T47D (cell line): ENCODE measurements around the gene PSRC1.
"Not testable (repeated sequence)": the region's sequence is repeated elsewhere in the genome, so short reads cannot be mapped to it uniquely, and the experiment has no call there.

Experiments
- DNase-seq, 2 experiments: peaks; one replicate each; pipeline versions ENCODE4 v3.0.0 to v3.0.0-alpha.2; 2011 to 2012; ENCODE audit warnings: low read depth in 1 of 2, low spot score in 1 of 2
- JUND ChIP-seq: IDR thresholded peaks from 2 replicates; pipeline ENCODE4 v1.6.1; 2012; ENCODE audit warnings: low read depth
- in situ Hi-C: cut with HindIII; loops from 2 replicates; pipeline ENCODE4 v1.10.0; 2016; ENCODE audit warnings: low sequenced_read_pairs, low pct_unique_long_range_greater_than_20kb

PSRC1 gene

GRCh38 chr1:109282952-109283747 lies at the start of gene PSRC1:
Gene PSRC1 (minus strand): TSS chr1:109283145.
- DNase-seq, result peak; percentile 89 to 95
- in situ Hi-C loops, result no loop called here
- no peak for TF ChIP-seq JUND

DNA sequence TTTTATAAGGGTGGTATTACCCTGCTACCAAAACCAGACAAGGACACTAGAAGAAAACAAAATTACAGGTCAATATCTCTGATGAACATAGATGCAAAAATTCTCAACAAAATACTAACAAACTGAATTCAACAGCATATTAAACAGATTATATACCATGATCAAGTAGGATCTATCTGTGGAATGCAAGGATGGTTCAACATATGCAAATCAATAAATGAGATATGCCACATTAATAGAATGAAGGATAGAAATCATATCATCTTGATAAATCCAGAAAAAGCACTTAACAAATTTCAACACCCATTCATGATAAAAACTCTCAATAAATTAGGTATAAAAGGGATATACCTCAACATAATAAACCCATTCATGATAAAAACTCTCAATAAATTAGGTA lies 48.2 kb upstream of the PSRC1 start:
- DNase-seq, result no peak
- in situ Hi-C loops, result no loop called here
- no peak for TF ChIP-seq JUND

DNA sequence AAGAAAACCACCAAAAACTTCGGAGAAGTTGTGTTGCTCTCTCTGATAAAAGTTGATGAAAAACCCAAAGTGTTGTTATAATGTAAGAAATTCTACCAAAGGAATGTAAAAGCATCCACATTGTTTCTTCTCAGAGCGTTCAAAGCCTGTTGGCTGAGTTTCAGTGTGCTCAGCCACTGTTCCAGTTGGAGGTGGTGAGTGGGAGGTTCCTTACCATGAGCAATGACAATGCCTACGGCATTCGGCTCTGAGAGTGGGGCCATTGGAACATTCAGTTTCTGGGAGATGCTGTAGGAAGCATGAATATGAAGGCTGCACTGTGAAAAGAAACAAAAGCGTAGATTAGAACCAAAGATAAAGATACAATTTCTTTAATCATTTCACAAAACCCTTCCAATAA lies 44.3 kb upstream of the PSRC1 start:
- DNase-seq, result no peak
- no peak for TF ChIP-seq JUND
- in situ Hi-C loops, result no loop called here

DNA sequence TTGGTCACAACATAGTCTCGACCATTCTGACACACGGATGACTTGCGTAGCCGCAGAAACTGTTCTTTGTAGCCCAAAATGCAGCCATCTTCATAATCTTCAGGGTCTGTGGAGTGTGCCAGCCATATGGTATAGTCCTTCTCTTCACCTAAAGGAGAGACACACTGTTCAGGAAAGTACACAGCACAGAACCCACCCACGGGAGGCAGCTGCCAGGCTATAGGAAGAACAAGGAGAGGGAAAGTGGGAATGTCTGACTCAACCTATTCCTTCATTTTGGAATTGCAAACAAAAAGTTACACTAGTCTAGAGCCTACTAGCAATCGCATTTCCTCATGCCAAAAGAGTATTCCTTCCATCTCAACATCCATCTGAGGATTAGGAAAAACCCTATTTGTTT lies 40.0 kb upstream of the PSRC1 start:
- in situ Hi-C loops, result no loop called here
- DNase-seq, result no peak
- TF ChIP-seq JUND, result no peak

GRCh38 chr1:109319114-109319513 lies 36.2 kb upstream of the PSRC1 start:
- DNase-seq, result no peak
- in situ Hi-C loops, result no loop called here
- TF ChIP-seq JUND, result no peak

- no peak for DNase-seq
- TF ChIP-seq JUND, result no peak
- in situ Hi-C loops, result no loop called here
These were observed 33.6 kb upstream of the PSRC1 start for GRCh38 chr1:109316506-109316905.

GRCh38 chr1:109315288-109315687 lies 32.3 kb upstream of the PSRC1 start:
- DNase-seq, result no peak
- no peak for TF ChIP-seq JUND
- in situ Hi-C loops, result no loop called here

GRCh38 chr1:109314795-109315194 lies 31.9 kb upstream of the PSRC1 start:
- DNase-seq, result no peak
- in situ Hi-C loops, result no loop called here

GRCh38 chr1:109312978-109313775 lies 30.2 kb upstream of the PSRC1 start:
- no peak for DNase-seq
- no peak for TF ChIP-seq JUND
- in situ Hi-C loops, result no loop called here

More at GRCh38 chr1:109314795-109315194, 31.9 kb upstream of the PSRC1 start:
- no peak for TF ChIP-seq JUND

DNA sequence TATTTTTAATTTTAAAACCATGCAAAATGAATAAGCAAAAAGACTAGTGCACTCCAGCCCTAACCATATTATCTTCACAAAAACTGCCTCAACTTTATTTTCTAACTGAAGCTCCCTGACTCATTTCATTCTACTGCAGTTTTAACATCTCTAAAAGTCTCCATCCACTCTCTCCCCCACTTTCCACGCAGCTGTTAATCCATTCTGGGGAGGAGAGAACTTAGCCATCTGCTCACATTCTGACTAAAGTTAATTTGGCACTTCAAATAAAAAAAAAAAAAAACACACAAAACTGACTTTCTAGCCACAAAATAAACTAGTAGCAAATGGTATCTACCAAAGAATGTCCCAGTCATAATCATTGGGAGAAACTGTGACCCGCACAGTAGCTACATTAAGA lies 29.3 kb upstream of the PSRC1 start:
- DNase-seq, result no peak
- no peak for TF ChIP-seq JUND
- in situ Hi-C loops, result no loop called here

GRCh38 chr1:109309347-109309746 lies 26.4 kb upstream of the PSRC1 start:
- in situ Hi-C loops, result no loop called here
- no peak for DNase-seq
- no peak for TF ChIP-seq JUND

DNA sequence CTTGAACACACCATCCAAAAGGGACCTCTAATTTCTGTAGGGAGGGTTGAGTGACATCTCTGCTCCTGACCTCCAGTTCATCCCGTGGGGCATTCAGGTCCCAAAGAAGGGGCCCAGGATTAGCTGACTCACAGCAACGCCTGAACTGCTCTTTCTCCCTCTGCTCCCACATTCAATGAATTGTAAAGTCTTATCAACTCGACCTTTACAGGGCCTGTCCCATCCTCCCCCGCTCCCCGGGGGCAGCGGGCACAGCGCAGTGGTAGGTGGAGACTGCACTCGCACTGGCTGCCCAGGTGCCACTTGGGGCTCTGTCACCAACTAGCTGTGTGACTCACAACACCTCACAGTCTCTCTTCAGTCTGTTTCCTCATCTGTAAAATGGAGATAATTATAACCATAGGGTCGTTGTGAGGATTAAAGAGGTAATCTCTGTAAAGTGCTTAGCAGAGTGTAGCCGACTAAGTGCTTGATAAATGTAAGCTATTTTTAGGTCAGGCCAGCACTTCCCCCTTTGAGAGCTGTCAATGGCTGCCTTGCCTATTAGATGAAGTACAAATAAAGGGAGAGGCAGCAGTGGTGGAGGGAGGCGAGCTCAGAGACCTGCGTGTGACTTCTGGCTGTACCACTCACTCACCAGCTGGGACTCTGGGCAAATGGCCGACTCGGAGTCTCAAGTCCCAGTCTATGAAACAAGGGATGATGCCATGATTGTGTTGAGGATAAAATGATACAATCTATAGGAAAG lies 24.5 kb upstream of the PSRC1 start:
- TF ChIP-seq JUND, result no peak
- no peak for DNase-seq
- in situ Hi-C loops, result no loop called here

- no peak for TF ChIP-seq JUND
- DNase-seq, result no peak
- in situ Hi-C loops, result no loop called here
These were observed 23.9 kb upstream of the PSRC1 start, which contains the start of gene MYBPHL for GRCh38 chr1:109306832-109307273. Gene MYBPHL (minus strand): TSS chr1:109307011. CDS start chr1:109306991, 20 bp downstream.

DNA sequence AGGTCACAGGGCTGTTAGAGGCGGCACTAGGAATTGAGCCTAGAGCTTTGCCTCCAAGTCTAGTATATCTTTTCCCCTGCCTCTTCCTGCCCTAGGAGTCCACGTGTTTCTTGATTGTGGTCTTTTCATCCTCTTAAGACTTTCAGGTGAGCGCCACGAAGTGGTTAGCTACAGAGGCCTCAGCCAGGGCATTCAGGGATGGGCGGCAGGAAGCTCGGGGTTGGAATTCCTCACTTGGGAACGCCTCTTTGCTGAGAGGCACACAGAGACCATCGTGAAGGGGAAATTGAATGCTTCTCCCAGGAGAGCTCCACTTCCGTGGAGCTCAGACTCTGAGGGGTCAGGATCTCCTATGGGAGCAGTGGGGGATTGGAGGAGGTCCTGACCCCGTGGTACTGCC lies 23.0 kb upstream of the PSRC1 start:
- in situ Hi-C loops, result not testable (repeated sequence)

More for the DNA sequence above, 23.0 kb upstream of the PSRC1 start:
- DNase-seq, result not testable (repeated sequence)
